MM.1S (cell line): ENCODE measurements around the gene PSMD1.

ENCODE experiments used
- DNase-seq: peaks from one replicate; pipeline ENCODE4 v3.0.0-alpha.2; 2015
- H2AFZ ChIP-seq: fragments of 300-600 bp; sonication (generic); 2 replicates; pipeline ENCODE4 v1.6.0; 2016; ENCODE audit warnings: antibody characterized with exemption, low read length
- H3F3A ChIP-seq: fragments of 300-600 bp; sonication (generic); 2 replicates; pipeline ENCODE4 v1.6.1; 2016; ENCODE audit warnings: mild to moderate bottlenecking, antibody characterized with exemption, low read length, moderate library complexity, mixed read lengths; ENCODE audit not compliant: insufficient read depth
- H3K27ac ChIP-seq: fragments of 300-600 bp; sonication (generic); 2 replicates; pipeline ENCODE4 v1.5.1; 2016; ENCODE audit warnings: mild to moderate bottlenecking, low read length
- H3K27me3 ChIP-seq: fragments of 300-600 bp; sonication (generic); replicated peaks from 2 replicates; pipeline ENCODE4 v1.6.0; 2016; ENCODE audit warnings: low read length; ENCODE audit not compliant: insufficient read depth
- H3K36me3 ChIP-seq: fragments of 300-600 bp; sonication (generic); replicated peaks from 2 replicates; pipeline ENCODE4 v1.6.1; 2016; ENCODE audit warnings: mild to moderate bottlenecking, low read length, mixed read lengths; ENCODE audit not compliant: insufficient read depth
- H3K4me1 ChIP-seq: fragments of 300-600 bp; sonication (generic); 2 replicates; pipeline ENCODE4 v1.6.1; 2016; ENCODE audit warnings: low read length, mixed read lengths
- H3K4me2 ChIP-seq: fragments of 300-600 bp; sonication (generic); 2 replicates; pipeline ENCODE4 v1.6.0; 2016; ENCODE audit warnings: low read depth, low read length
- H3K4me3 ChIP-seq: fragments of 300-600 bp; sonication (generic); 2 replicates; pipeline ENCODE4 v1.5.1; 2016; ENCODE audit warnings: low read length, mixed read lengths
- H3K79me2 ChIP-seq: fragments of 300-600 bp; sonication (generic); 2 replicates; pipeline ENCODE4 v1.6.1; 2016; ENCODE audit warnings: mixed run types, low read length, mixed read lengths
- H3K9ac ChIP-seq: fragments of 300-600 bp; sonication (generic); 2 replicates; pipeline ENCODE4 v1.6.1; 2016; ENCODE audit warnings: low read length, mixed read lengths
- H3K9me2 ChIP-seq: fragments of 300-600 bp; sonication (generic); replicated peaks from 2 replicates; pipeline ENCODE4 v1.6.1; 2016; ENCODE audit warnings: mild to moderate bottlenecking, low read length, mixed read lengths; ENCODE audit not compliant: insufficient read depth
- H3K9me3 ChIP-seq: fragments of 300-600 bp; sonication (generic); replicated peaks from 2 replicates; pipeline ENCODE4 v1.6.1; 2016; ENCODE audit warnings: mild to moderate bottlenecking, low read length, mixed read lengths; ENCODE audit not compliant: insufficient read depth
- H4K20me1 ChIP-seq: fragments of 300-600 bp; sonication (generic); 2 replicates; pipeline ENCODE4 v1.6.1; 2016; ENCODE audit warnings: mild to moderate bottlenecking, low read length, moderate library complexity, mixed read lengths; ENCODE audit not compliant: insufficient read depth
- EZH2 ChIP-seq: fragments of 300-600 bp; sonication (generic); optimal IDR thresholded peaks from 2 replicates; pipeline ENCODE3; 2017; ENCODE audit warnings: low read depth, mild to moderate bottlenecking, antibody characterized with exemption, low read length, mixed read lengths
- EZH2phosphoT487 ChIP-seq: fragments of 300-600 bp; sonication (generic); IDR thresholded peaks from 2 replicates; pipeline ENCODE4 v1.6.1; 2018; ENCODE audit warnings: antibody characterized with exemption, low read length
- TF ChIP-seq, protein P1 (sequence below): fragments of 300-600 bp; sonication (generic); IDR thresholded peaks from 2 replicates; pipeline ENCODE4 v1.5.1; 2016; ENCODE audit warnings: antibody characterized with exemption, low read length, mixed read lengths

Gene PSMD1

DNA sequence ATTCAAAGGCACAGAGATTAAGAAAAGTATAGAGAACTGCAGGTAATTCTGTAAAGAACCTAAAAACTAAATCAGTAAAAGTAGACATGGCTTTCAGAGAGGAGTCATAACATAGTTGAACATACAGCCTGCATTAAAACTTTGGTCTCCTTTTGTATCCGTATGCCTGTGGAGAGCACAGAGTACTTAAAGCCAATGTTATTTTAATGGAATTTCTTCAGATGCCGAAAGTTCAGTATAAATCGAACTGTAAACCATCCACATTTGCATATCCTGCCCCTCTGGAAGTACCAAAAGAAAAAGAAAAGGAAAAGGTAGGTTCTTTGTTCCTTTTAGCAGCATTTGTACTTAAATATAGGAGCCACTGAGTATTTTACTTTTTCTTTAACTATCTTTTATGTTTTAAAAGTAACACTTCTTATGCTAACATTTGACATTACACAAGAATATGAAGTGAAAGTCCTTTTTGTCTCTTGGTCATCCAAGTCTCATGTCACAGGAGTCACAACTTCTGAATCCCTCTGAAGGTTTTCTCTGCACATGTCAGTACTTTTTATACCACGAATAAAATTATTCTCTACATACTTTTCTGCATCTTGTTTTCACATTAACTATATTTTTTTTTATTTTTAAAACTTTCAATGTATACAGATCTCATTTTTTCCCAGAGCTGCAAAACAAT lies 106.9 kb downstream of the PSMD1 start:
- no peaks in the 10 kb centered on the region for H4K20me1 ChIP-seq
- peaks cover 26% of the 10 kb centered on the region for H3K4me1 ChIP-seq
- H3K79me2 ChIP-seq: no peaks in the 10 kb centered on the region
- H3K27me3 ChIP-seq: no peaks in the 10 kb centered on the region
- H3K4me3 ChIP-seq: no peak overlapping the region
- no peak overlapping the region for H3K27ac ChIP-seq
- H3F3A ChIP-seq: peaks cover 23% of the 10 kb centered on the region
- no peak overlapping the region for H2AFZ ChIP-seq
- H3K36me3 ChIP-seq: no peaks in the 10 kb centered on the region; the same call in 1 of the 2 replicates
- H3K9me2 ChIP-seq: no peaks in the 10 kb centered on the region
- H3K4me2 ChIP-seq: no peak overlapping the region
- no peaks in the 10 kb centered on the region for H3K9me3 ChIP-seq
- no peak for DNase-seq
- no peak overlapping the region for H3K9ac ChIP-seq
- TF ChIP-seq, protein P1, sequence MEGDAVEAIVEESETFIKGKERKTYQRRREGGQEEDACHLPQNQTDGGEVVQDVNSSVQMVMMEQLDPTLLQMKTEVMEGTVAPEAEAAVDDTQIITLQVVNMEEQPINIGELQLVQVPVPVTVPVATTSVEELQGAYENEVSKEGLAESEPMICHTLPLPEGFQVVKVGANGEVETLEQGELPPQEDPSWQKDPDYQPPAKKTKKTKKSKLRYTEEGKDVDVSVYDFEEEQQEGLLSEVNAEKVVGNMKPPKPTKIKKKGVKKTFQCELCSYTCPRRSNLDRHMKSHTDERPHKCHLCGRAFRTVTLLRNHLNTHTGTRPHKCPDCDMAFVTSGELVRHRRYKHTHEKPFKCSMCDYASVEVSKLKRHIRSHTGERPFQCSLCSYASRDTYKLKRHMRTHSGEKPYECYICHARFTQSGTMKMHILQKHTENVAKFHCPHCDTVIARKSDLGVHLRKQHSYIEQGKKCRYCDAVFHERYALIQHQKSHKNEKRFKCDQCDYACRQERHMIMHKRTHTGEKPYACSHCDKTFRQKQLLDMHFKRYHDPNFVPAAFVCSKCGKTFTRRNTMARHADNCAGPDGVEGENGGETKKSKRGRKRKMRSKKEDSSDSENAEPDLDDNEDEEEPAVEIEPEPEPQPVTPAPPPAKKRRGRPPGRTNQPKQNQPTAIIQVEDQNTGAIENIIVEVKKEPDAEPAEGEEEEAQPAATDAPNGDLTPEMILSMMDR: no peak
- TF ChIP-seq EZH2phosphoT487 (no peak), EZH2 (no peak)

DNA sequence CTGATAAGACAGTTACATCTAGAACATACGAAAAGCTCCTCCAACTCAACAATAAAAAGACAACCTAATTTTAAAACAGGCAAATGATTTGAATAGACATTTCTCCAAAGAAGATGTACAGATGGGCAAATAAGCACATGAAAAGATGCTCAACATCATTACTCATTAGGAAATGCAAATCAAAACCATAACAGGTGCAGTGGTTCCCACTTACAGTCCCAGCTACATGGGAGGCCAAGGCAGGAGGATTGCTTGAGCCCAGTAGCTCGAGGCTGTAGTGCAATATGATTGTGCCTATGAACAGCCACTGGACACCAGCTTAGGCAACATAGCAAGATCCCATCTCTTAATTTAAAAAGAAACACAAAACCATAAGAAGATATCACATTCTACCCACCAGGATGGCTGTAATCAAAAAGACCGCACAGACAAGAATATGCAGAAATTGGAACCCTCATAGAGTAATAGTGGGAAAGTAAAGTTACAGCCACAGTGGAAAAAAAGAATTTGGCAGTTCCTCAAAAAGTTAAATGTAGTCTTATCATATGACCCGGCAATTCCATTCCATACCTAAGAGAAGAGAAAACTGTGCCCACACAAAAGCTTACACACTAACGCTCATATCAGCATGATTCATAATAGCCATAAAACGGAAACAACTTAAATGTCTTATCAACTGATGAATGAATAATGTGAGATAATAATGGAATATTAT lies 111.2 kb downstream of the PSMD1 start:
- no peak for DNase-seq
- H3K4me3 ChIP-seq: no peak overlapping the region
- no peaks in the 10 kb centered on the region; the same call in 1 of the 2 replicates for H3K36me3 ChIP-seq
- H4K20me1 ChIP-seq: no peaks in the 10 kb centered on the region
- no peaks in the 10 kb centered on the region for H3K9me2 ChIP-seq
- H3K27me3 ChIP-seq: no peaks in the 10 kb centered on the region
- no peak overlapping the region for H3K4me2 ChIP-seq
- no peak overlapping the region for H3K27ac ChIP-seq
- H3K9me3 ChIP-seq: no peaks in the 10 kb centered on the region
- TF ChIP-seq EZH2: no peak
- no peak for TF ChIP-seq EZH2phosphoT487
- TF ChIP-seq, protein P1: no peak
- H3K79me2 ChIP-seq: no peaks in the 10 kb centered on the region
- peaks cover 2% of the 10 kb centered on the region; the same call in 1 of the 2 replicates for H3K4me1 ChIP-seq
- no peak overlapping the region for H3K9ac ChIP-seq
- no peak overlapping the region for H2AFZ ChIP-seq
- no peaks in the 10 kb centered on the region for H3F3A ChIP-seq

DNA sequence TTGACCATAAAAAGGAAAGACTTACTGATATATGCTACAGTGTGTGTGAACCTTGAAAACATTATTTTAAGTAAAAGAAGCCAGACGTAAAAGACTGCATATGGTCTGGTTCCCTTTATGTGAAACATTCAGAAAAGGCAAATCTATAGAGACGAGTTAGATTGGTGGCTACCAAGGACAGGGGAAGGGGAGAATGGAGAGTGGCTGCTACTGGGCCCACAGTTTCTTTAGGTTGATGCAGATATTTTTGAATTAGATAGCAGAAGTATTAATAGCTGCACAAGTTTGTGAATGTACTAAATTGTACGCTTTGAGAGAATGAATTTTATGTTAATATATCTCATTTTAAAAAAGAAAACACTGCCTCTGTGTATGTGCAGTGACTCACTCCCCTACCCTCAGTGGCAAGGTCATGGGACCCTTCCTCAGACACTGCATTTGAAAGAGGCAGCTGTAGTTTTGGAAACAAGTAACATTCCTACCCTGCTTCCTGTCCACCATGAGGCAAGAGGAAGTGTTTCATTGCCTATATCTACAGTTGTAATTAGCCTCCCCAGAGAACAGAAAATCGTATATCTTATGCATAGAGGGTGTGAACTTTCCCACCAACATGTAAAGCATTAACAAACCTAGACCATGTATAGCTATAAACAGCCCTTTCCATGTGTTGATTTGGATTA lies 111.9 kb downstream of the PSMD1 start:
- Histone ChIP-seq H3F3A (no peaks in the 10 kb centered on the region), H3K9ac (no peak overlapping the region), H2AFZ (no peak overlapping the region), H3K36me3 (no peaks in the 10 kb centered on the region; the same call in 1 of the 2 replicates), H3K27me3 (no peaks in the 10 kb centered on the region), H3K4me2 (no peak overlapping the region), H3K4me3 (no peak overlapping the region), H3K9me3 (no peaks in the 10 kb centered on the region), H3K27ac (no peak overlapping the region), H3K9me2 (no peaks in the 10 kb centered on the region), H4K20me1 (no peaks in the 10 kb centered on the region), H3K4me1 (no peaks in the 10 kb centered on the region), H3K79me2 (no peaks in the 10 kb centered on the region)
- TF ChIP-seq EZH2 (no peak), EZH2phosphoT487 (no peak)
- TF ChIP-seq, protein P1: no peak
- DNase-seq: no peak
